BLaER1 treated with 17β-estradiol and CSF1 and Interleukin-3, amounts not matched to agents 10 nM and 100 nM (cell line): ENCODE measurements around the gene RPS6KC1.

Experiments
- H3K27ac ChIP-seq, 11 experiments: shearing (Covaris generic); formaldehyde crosslinking; 2 replicates each; pipeline ENCODE4 v1.8.1; 2022
- H3K27me3 ChIP-seq, 11 experiments: shearing (Covaris generic); formaldehyde crosslinking; 2 replicates each; pipeline ENCODE4 v1.8.1; 2022
- H3K36me3 ChIP-seq, 11 experiments: shearing (Covaris generic); formaldehyde crosslinking; 2 replicates each; pipeline ENCODE4 v1.8.1; 2022
- H3K4me1 ChIP-seq, 10 experiments: shearing (Covaris generic); formaldehyde crosslinking; 2 replicates each; pipeline ENCODE4 v1.8.1; 2022
- H3K4me2 ChIP-seq, 11 experiments: shearing (Covaris generic); formaldehyde crosslinking; 2 replicates each; pipeline ENCODE4 v1.8.1; 2022
- H3K4me3 ChIP-seq, 10 experiments: shearing (Covaris generic); formaldehyde crosslinking; 2 replicates each; pipeline ENCODE4 v1.8.1; 2022
- H3K9ac ChIP-seq, 11 experiments: shearing (Covaris generic); formaldehyde crosslinking; 2 replicates each; pipeline ENCODE4 v1.8.1; 2022
- H3K9me3 ChIP-seq, 11 experiments: shearing (Covaris generic); formaldehyde crosslinking; replicated peaks in 1 of 11; 2 replicates each; pipeline ENCODE4 v1.8.1; 2022
- H4K20me1 ChIP-seq, 11 experiments: shearing (Covaris generic); formaldehyde crosslinking; 2 replicates each; pipeline ENCODE4 v1.8.1; 2022
- Cebpa-rat ChIP-seq, 11 experiments: shearing (Covaris generic); IDR thresholded peaks; 2 replicates each; pipeline ENCODE4 v1.8.1; 2022

The RPS6KC1 gene

DNA sequence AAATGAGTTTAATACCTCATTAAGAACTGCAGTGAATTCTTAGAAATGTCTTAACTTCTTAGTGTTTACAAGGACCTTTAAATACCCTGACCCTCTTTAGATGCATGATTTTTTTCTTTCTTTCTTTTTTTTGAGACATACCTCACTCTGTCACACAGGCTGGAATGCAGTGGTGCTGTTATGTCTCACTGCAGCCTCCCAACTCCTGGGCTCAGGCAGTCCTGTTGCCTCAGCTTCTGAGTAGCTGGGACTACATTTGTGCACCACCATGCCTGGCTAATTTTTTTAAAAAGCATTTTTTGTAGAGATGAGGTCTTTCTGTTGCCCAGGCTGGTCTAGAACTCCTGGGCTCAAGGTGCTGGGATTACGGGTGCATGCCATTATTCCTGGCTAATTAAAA lies 191.8 kb downstream of the RPS6KC1 start:
- Histone ChIP-seq H4K20me1 (no peaks in the 10 kb centered on the region), H3K27me3 (no peaks in the 10 kb centered on the region), H3K4me2 (no peak overlapping the region), H3K4me1 (peaks cover 0 to 23% (median 0%) of the 10 kb centered on the region in 10 experiments; a peak in 3 of 20 replicates), H3K9ac (no peak overlapping the region), H3K27ac (no peak overlapping the region), H3K9me3 (no peaks in the 10 kb centered on the region), H3K36me3 (peaks cover 0 to 68% (median 7%) of the 10 kb centered on the region in 11 experiments; a peak in 12 of 22 replicates), H3K4me3 (no peak overlapping the region)
- TF ChIP-seq Cebpa-rat (IDR thresholded peaks at IDR 0.05), result no peak

DNA sequence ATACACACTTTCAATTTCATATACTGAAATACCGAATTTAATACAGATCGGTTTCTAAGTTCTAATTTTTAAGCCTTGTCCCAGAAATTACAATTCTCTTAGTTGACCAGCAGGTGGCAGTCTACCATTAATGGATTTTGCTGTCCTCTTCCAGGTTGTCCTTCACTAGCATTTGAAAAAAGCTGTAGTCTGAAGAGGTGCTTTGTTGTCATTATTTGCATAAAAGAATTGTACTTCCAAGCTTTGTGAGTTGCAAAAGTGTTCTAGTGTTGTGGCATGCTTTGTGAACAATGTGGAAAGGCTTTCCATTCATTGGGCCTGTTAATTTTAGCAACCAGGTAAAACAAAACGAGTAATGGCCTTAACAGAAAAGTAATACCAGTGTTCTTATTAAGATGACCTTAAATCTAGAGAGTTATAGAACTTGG lies 193.6 kb downstream of the RPS6KC1 start:
- peaks cover 0 to 64% (median 8%) of the 10 kb centered on the region in 11 experiments; a peak in 12 of 22 replicates for H3K36me3 ChIP-seq
- H3K27me3 ChIP-seq, result no peaks in the 10 kb centered on the region
- peak overlapping the region in 1 of 11 experiments; percentile 36; a peak in 1 of 22 replicates for H3K4me2 ChIP-seq
- no peaks in the 10 kb centered on the region for H3K9me3 ChIP-seq
- no peak for TF ChIP-seq Cebpa-rat (IDR thresholded peaks at IDR 0.05)
- H3K4me1 ChIP-seq, result peaks cover 0 to 23% (median 0%) of the 10 kb centered on the region in 10 experiments; a peak in 3 of 20 replicates
- no peak overlapping the region for H3K9ac ChIP-seq
- H4K20me1 ChIP-seq, result no peaks in the 10 kb centered on the region
- H3K27ac ChIP-seq, result no peak overlapping the region
- no peak overlapping the region for H3K4me3 ChIP-seq

DNA sequence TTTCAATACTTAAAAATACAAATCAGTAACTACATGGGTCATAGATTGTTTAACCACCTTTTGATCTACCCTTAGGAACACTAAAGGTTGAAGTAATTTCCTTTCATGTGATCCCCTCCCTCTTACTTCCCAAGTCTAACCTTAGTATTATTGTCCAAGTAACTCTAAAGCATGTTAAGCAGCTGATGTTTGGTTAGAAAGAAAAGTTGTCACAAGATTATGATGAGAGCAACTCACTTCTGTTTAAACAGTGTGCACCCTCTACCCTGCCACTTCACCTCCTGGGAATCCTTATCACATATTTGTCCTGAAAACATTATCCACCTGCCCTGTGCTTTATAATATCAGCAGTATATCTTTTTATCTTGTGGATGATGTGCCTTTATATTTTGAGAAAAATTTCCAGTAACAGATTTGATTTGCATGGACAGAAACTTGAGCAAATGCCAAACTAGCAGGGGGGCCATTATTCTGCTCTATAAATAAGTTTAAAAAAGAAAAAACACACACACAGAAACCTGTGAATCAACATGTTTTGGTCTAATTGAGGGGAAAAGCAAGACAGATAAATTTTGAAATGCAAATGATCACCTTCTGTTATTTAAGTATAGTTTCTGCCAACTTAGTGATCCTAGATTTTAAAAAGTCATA lies 194.3 kb downstream of the RPS6KC1 start:
- H3K27ac ChIP-seq, result no peak overlapping the region
- peak overlapping the region in 1 of 11 experiments; percentile 36; a peak in 1 of 22 replicates for H3K4me2 ChIP-seq
- H4K20me1 ChIP-seq, result no peaks in the 10 kb centered on the region
- no peak overlapping the region for H3K4me3 ChIP-seq
- TF ChIP-seq Cebpa-rat (IDR thresholded peaks at IDR 0.05), result no peak
- peaks cover 0 to 64% (median 8%) of the 10 kb centered on the region in 11 experiments; a peak in 12 of 22 replicates for H3K36me3 ChIP-seq
- H3K4me1 ChIP-seq, result peaks cover 0 to 23% (median 0%) of the 10 kb centered on the region in 10 experiments; a peak in 3 of 20 replicates
- H3K9ac ChIP-seq, result no peak overlapping the region
- H3K9me3 ChIP-seq, result no peaks in the 10 kb centered on the region
- H3K27me3 ChIP-seq, result no peaks in the 10 kb centered on the region

DNA sequence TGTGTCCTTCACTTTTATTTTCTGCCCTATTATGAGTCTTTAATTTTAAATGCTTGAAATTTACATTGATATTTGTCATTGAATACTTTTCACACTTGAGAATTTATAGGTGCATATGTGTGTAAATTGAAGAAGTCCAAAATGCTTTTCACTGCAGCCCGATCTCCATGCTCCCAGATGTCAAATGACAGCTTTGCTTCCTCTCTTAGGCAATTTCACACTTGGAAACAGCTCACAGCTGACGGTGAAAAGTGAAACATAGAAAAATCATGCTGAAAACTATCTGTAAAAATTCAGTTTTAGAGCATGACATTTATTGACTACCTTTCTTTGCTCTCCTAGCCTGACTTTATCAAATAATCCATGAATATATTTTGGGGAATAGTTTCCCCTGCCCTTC lies 196.0 kb downstream of the RPS6KC1 start:
- Histone ChIP-seq H4K20me1 (no peaks in the 10 kb centered on the region), H3K4me3 (no peak overlapping the region), H3K4me1 (peaks cover 0 to 23% (median 0%) of the 10 kb centered on the region in 10 experiments; a peak in 3 of 20 replicates), H3K9ac (no peak overlapping the region), H3K9me3 (no peaks in the 10 kb centered on the region), H3K27ac (no peak overlapping the region), H3K4me2 (0 out of 22 replicates have a peak overlapping the region, but pooled peaks of 1 of the 11 experiments have one; percentile 4), H3K36me3 (peaks cover 0 to 54% (median 0%) of the 10 kb centered on the region in 11 experiments; a peak in 7 of 22 replicates), H3K27me3 (no peaks in the 10 kb centered on the region)
- no peak for TF ChIP-seq Cebpa-rat (IDR thresholded peaks at IDR 0.05)

DNA sequence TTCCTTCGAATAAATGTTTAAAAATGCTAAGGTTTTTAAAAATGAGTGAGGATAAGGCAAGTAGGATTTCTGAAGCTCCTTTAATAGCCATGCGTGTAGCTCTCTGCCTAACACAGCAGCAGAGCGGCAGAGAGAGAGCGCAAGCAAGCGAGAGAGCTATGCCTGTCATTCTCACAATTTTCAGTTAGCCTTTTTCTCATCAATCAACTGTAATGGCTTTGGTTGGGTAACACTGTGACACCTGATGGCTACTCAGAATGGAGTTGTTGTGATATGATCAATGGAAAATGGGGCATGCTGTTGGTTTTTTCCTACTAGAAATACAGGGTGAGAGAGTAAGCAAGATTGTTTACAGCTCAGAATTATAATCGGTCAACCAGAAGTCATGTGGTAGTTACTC lies 198.4 kb downstream of the RPS6KC1 start:
- peaks cover 0 to 37% (median 0%) of the 10 kb centered on the region in 11 experiments; a peak in 5 of 22 replicates for H3K36me3 ChIP-seq
- no peak overlapping the region for H3K27ac ChIP-seq
- no peak overlapping the region for H3K4me2 ChIP-seq
- H3K27me3 ChIP-seq, result no peaks in the 10 kb centered on the region
- no peak overlapping the region for H3K4me3 ChIP-seq
- TF ChIP-seq Cebpa-rat (IDR thresholded peaks at IDR 0.05), result no peak
- no peaks in the 10 kb centered on the region for H4K20me1 ChIP-seq
- H3K9me3 ChIP-seq, result no peaks in the 10 kb centered on the region
- H3K4me1 ChIP-seq, result peaks cover 0 to 23% (median 0%) of the 10 kb centered on the region in 10 experiments; a peak in 3 of 20 replicates
- no peak overlapping the region for H3K9ac ChIP-seq

DNA sequence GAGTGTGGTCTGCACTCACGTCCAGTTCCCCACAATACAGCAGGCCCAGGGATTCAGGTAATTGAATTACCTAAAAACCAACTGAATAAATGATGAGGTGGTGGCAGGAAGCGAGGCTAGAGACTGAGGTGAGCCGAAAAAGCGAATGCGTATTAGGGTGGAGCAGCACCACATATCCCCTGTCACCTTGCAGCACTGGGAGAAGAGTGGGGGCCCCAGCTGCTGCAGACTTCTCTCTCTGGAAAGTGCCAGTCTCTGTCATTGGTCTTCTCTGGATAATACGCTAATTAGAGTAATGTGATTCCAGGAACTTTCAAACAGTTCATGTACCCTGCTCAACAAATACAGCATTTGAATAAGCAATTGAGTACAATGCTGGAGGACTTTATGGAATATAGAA lies 199.0 kb downstream of the RPS6KC1 start:
- Histone ChIP-seq H3K9ac (no peak overlapping the region), H3K9me3 (no peaks in the 10 kb centered on the region), H3K4me2 (no peak overlapping the region), H4K20me1 (no peaks in the 10 kb centered on the region), H3K4me1 (peaks cover 0 to 19% (median 0%) of the 10 kb centered on the region in 10 experiments; a peak in 3 of 20 replicates), H3K4me3 (no peak overlapping the region), H3K36me3 (peaks cover 0 to 37% (median 0%) of the 10 kb centered on the region in 11 experiments; a peak in 5 of 22 replicates), H3K27me3 (no peaks in the 10 kb centered on the region), H3K27ac (no peak overlapping the region)
- TF ChIP-seq Cebpa-rat (IDR thresholded peaks at IDR 0.05), result no peak

DNA sequence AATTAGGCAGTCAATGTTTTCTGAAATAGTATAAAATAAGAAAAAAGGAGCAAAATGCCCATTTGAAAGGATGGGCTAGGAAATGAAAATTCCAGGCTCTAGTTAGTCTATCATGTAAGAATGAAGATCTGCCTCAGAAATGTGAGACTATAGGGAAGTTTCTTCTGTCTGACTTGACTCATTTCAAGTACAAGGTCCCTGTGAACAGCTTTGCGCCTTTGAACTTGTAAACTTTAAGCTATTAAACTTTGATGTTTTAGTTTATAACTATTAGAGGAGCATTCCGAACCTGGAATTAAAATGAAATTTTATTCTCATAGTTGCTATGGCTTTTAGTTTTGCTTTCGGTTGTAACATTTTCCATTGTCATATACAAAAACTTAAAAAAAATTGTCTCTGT lies 199.4 kb downstream of the RPS6KC1 start:
- no peaks in the 10 kb centered on the region for H3K27me3 ChIP-seq
- no peak for TF ChIP-seq Cebpa-rat (IDR thresholded peaks at IDR 0.05)
- no peaks in the 10 kb centered on the region for H4K20me1 ChIP-seq
- H3K4me3 ChIP-seq, result no peak overlapping the region
- peaks cover 0 to 15% (median 0%) of the 10 kb centered on the region in 10 experiments; a peak in 2 of 20 replicates for H3K4me1 ChIP-seq
- no peak overlapping the region for H3K9ac ChIP-seq
- H3K27ac ChIP-seq, result no peak overlapping the region
- no peaks in the 10 kb centered on the region for H3K9me3 ChIP-seq
- no peak overlapping the region for H3K4me2 ChIP-seq
- H3K36me3 ChIP-seq, result peaks cover 0 to 33% (median 0%) of the 10 kb centered on the region in 11 experiments; a peak in 5 of 22 replicates

DNA sequence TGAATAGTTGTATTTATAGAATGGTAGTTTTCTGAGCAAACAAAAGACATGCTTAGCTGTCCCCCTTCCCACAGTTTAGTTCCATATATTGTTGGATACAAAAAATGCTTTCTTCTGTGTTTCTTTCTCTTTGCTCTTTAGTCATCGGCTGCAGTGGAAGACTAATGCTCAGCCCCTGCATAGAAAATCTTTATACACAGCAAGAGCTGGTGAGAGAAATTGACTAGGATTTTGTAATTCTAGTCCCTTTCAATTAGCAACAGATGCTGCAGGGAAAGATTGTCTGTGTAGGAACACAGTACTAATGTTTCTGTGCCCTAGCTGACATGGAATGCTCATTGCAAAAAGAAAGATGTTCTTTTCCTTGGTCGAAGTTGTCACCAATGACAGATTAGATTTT lies 200.9 kb downstream of the RPS6KC1 start:
- Histone ChIP-seq H3K36me3 (peaks cover 0 to 36% (median 0%) of the 10 kb centered on the region in 11 experiments; a peak in 5 of 22 replicates), H3K9me3 (no peaks in the 10 kb centered on the region), H3K4me1 (peaks cover 0 to 4% (median 0%) of the 10 kb centered on the region in 10 experiments; a peak in 1 of 20 replicates), H4K20me1 (no peaks in the 10 kb centered on the region), H3K27me3 (no peaks in the 10 kb centered on the region), H3K4me2 (no peak overlapping the region), H3K27ac (no peak overlapping the region), H3K9ac (no peak overlapping the region), H3K4me3 (no peak overlapping the region)
- no peak for TF ChIP-seq Cebpa-rat (IDR thresholded peaks at IDR 0.05)

DNA sequence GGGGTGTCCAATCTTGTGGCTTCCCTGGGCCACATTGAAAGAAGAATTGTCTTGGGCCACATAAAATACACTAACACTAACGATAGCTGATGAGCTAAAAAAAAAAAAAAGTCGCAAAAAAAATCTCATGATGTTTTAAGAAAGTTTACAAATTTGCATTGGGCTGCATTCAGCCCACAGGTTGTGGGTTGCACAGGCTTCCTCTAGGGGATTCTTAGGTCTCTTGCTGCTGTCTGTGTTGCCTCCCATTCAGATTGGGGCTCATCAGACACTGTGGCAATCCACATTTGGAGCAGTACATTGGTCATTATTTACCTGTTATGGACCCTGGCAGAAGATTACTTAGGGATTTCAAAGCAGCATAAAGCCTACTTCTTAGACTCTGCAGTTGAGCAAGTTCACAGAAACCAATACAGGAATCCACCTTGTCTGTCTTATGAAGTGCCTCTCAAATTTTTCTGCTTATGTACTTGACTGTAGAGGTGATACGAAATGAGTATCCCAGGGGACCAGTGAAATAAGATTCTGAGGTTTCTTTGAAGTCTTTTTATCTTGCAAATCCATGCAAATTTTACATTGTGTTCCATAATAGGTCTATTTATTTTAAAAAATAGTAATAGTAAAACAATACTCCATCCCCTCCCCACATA lies 205.5 kb downstream of the RPS6KC1 start:
- Histone ChIP-seq H3K27ac (no peak overlapping the region), H3K9ac (no peak overlapping the region), H3K9me3 (no peaks in the 10 kb centered on the region), H3K4me1 (no peaks in the 10 kb centered on the region), H3K27me3 (no peaks in the 10 kb centered on the region), H4K20me1 (no peaks in the 10 kb centered on the region), H3K4me2 (no peak overlapping the region), H3K4me3 (no peak overlapping the region), H3K36me3 (peaks cover 0 to 11% (median 0%) of the 10 kb centered on the region in 11 experiments; a peak in 2 of 22 replicates)
- no peak for TF ChIP-seq Cebpa-rat (IDR thresholded peaks at IDR 0.05)
